ENCODE results near the gene PSMC3. TPM values are rescaled to one million over a fixed set of nuclear protein-coding genes. Genes with fewer than 3 reads are reported as not detected.

The PSMC3 gene
- total and polyA plus RNA-seq, 9 of the 15 experiments (the other 6 are each of a cell fraction or from before 2014, with no cell fraction given), result 44.3 to 324 (median 240) TPM

DNA sequence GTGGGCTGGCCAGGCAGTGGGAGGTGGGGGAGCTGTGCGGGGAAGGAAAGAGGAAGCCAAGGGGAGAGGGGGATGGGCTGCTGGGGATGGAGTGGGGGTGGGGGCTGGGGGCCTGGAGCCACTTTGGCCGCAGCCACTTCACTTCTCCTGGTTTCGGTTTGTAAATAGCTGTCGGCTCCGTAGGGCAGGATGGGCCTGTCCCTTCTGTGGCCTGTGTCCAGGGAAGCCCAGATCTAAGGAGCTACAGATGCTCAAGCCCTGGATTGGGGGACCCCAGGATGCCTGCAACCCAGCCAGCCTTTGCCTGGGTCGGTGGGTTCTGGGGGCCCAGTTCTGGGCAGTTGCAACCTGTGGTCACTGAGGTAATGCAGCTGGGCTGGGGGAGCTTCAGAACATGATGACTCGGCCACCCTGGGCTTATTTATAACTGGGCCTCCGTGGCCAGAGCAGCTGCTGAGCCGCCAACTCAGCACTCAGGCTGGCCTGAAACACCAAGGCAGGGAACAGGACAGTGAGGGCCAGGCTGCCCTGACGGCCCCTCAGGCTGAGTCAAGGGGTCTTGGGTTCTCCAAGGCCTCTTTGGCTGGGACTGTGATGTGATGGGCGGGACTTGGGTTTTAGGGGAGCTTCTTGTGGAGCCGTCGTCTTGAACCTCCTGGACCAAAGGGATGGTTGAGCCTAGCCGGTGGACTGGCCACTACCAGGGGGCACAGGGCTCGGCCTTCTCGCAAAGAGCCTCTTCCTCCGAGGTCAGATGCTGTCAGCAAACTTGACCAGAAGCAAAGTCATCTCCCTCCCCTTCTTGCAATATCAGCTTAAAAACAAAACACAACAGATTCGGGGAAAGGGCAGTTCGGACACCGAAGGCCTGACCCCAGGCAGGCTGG is 32.8 kb downstream of the PSMC3 start (continued):
- TF ChIP-seq, protein P1, sequence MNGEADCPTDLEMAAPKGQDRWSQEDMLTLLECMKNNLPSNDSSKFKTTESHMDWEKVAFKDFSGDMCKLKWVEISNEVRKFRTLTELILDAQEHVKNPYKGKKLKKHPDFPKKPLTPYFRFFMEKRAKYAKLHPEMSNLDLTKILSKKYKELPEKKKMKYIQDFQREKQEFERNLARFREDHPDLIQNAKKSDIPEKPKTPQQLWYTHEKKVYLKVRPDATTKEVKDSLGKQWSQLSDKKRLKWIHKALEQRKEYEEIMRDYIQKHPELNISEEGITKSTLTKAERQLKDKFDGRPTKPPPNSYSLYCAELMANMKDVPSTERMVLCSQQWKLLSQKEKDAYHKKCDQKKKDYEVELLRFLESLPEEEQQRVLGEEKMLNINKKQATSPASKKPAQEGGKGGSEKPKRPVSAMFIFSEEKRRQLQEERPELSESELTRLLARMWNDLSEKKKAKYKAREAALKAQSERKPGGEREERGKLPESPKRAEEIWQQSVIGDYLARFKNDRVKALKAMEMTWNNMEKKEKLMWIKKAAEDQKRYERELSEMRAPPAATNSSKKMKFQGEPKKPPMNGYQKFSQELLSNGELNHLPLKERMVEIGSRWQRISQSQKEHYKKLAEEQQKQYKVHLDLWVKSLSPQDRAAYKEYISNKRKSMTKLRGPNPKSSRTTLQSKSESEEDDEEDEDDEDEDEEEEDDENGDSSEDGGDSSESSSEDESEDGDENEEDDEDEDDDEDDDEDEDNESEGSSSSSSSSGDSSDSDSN (IDR thresholded peaks at IDR 0.05; ENCODE audit: borderline replicate concordance in 1 of 2, low read depth in 2 of 2, low read length in 2 of 2), result no peak
- TF ChIP-seq RBM15 (IDR thresholded peaks at IDR 0.05; ENCODE audit: insufficient read depth, low read length), result no peak
- TF ChIP-seq ZFX (CRISPR knock-in tag; IDR thresholded peaks at IDR 0.05), result peak; percentile 43
- TF ChIP-seq RBM22 (IDR thresholded peaks at IDR 0.05; ENCODE audit: low read depth, low read length, poor library complexity, severe bottlenecking), result no peak
- TF ChIP-seq TRIM24 (IDR thresholded peaks at IDR 0.05), result no peak
- TF ChIP-seq MAFG (tag; conservative IDR thresholded peaks at IDR 0.05), result peak; percentile 30
- TF ChIP-seq ZNF140 (CRISPR knock-in tag; IDR thresholded peaks at IDR 0.05), result no peak
- TF ChIP-seq MCM3 (IDR thresholded peaks at IDR 0.05), result no peak
- no peak for TF ChIP-seq MEIS2 (IDR thresholded peaks at IDR 0.05; ENCODE audit: partially characterized antibody)
- TF ChIP-seq PCBP2 (IDR thresholded peaks at IDR 0.05; ENCODE audit: low read depth, low read length, poor library complexity, severe bottlenecking), result no peak
- TF ChIP-seq, protein P2, sequence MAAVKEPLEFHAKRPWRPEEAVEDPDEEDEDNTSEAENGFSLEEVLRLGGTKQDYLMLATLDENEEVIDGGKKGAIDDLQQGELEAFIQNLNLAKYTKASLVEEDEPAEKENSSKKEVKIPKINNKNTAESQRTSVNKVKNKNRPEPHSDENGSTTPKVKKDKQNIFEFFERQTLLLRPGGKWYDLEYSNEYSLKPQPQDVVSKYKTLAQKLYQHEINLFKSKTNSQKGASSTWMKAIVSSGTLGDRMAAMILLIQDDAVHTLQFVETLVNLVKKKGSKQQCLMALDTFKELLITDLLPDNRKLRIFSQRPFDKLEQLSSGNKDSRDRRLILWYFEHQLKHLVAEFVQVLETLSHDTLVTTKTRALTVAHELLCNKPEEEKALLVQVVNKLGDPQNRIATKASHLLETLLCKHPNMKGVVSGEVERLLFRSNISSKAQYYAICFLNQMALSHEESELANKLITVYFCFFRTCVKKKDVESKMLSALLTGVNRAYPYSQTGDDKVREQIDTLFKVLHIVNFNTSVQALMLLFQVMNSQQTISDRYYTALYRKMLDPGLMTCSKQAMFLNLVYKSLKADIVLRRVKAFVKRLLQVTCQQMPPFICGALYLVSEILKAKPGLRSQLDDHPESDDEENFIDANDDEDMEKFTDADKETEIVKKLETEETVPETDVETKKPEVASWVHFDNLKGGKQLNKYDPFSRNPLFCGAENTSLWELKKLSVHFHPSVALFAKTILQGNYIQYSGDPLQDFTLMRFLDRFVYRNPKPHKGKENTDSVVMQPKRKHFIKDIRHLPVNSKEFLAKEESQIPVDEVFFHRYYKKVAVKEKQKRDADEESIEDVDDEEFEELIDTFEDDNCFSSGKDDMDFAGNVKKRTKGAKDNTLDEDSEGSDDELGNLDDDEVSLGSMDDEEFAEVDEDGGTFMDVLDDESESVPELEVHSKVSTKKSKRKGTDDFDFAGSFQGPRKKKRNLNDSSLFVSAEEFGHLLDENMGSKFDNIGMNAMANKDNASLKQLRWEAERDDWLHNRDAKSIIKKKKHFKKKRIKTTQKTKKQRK (IDR thresholded peaks at IDR 0.05; ENCODE audit: borderline replicate concordance, low read depth, low read length), result no peak
- TF ChIP-seq KLF16 (IDR thresholded peaks at IDR 0.05), result 0 out of 2 replicates have a peak, but pooled peaks have one; percentile 11
- peak; percentile 28; the same call in 1 of the 2 replicates for TF ChIP-seq PHF8 (IDR thresholded peaks at IDR 0.05; ENCODE audit: borderline replicate concordance, low read length)
- no peak for TF ChIP-seq EHMT2 (IDR thresholded peaks at IDR 0.05)
- no peak for TF ChIP-seq RBM34 (IDR thresholded peaks at IDR 0.05; ENCODE audit: borderline replicate concordance, insufficient read depth, low read length)
- no peak for TF ChIP-seq HCFC1 (IDR thresholded peaks at IDR 0.05; ENCODE audit: low read depth, low read length)
- peak; percentile 7; the same call in 1 of the 2 replicates for TF ChIP-seq MEF2A (IDR thresholded peaks at IDR 0.05; ENCODE audit: control insufficient read depth, low read depth, low read length)
- TF ChIP-seq ZBTB33 (CRISPR knock-in tag; IDR thresholded peaks at IDR 0.05), result no peak
- no peak for TF ChIP-seq CGGBP1 (CRISPR knock-in tag; IDR thresholded peaks at IDR 0.05)
- TF ChIP-seq GTF2F1 (IDR thresholded peaks at IDR 0.05; ENCODE audit: low read depth, low read length), result no peak
